ENCODE data around the gene CENPP.

- TF ChIP-seq CTCF (IDR thresholded peaks at IDR 0.05; ENCODE audit: low read depth, low read length, missing input control) (no peak), YY1 (IDR thresholded peaks at IDR 0.05) (no peak), MAX (IDR thresholded peaks at IDR 0.05) (no peak), JUND (IDR thresholded peaks at IDR 0.05) (no peak), SP1 (IDR thresholded peaks at IDR 0.05) (no peak), TAF1 (conservative IDR thresholded peaks at IDR 0.05) (no peak), ATF3 (IDR thresholded peaks at IDR 0.05) (no peak)
Measured at GRCh38 chr9:92660266-92660665, 334.5 kb downstream of the CENPP start.
